GM19023 (cell line): ENCODE measurements around the gene TNNT2.

Source experiments
- ATAC-seq: cut with Tn5 transposase; IDR thresholded peaks from one replicate; pipeline ENCODE4 v1.9.1; 2021; ENCODE audit warnings: mild to moderate bottlenecking, moderate library complexity; ENCODE audit not compliant: unreplicated experiment

TNNT2 gene

GRCh38 chr1:201335901-201336300 is 41.6 kb downstream of the TNNT2 start:
- ATAC-seq, result no peak

DNA sequence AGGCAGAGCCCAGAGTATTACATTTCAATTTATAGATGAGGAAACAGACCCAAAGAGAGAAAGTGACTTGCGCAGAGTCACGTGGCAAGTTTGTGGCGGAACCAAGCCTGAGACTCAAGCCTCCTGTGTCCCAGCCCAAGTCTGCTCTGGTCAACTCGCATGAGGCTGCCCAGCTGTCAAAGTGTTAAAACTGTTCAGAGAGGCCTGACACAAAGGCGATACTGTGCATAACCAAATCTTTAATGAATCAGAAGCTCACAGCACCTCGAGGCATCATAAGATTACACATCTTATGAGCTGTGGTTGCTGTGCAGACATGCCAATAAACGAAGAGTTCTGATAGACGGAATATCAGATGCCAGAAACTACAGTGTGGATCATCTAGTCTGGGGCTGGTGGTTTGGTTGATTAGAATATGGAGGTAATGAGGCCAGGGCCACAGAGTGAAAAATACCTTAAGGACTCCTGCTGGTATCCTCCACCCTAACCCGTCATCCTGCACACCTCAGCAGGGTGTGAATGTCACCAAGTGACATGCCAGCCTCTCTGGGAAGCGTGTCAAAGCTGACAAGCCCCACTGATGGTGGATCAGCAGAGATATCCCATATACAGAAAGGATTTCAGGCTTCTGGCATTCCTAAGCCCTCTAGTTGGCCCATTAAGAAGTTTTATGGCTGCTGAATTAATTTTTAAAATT is 42.2 kb downstream of the TNNT2 start:
- ATAC-seq, result no peak

- no peak for ATAC-seq
These were observed 42.9 kb downstream of the TNNT2 start for GRCh38 chr1:201334325-201335173.

DNA sequence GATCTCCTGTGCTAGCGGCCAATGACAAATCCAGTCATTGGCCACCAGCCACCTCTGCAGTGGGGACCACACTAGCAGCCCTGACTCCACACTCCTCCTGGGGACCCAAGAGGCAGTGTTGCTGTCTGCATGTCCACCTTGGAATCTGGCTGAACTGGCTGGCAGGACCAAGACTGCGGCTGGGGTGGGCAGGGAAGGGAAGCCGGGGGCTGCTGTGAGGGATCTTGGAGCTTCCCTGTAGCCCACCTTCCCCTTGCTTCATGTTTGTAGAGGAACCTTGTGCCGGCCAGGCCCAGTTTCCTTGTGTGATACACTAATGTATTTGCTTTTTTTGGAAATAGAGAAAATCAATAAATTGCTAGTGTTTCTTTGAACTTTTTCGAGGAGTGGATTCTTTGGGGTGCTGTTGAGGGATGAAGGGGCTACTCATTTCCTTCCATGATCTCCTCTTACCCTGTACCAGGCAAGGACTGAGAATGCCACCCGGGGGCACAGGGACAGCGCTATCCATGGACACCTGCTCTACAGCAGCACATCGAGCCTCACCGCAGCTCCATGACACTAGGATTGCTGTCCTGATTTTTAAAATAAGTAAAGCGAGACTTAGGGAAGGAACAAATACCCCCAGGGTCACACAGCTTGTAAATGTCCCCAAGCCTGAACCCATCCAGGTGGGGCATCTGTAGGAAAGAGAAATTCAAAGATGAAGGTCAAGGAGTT is 44.7 kb downstream of the TNNT2 start:
- ATAC-seq, result no peak

DNA sequence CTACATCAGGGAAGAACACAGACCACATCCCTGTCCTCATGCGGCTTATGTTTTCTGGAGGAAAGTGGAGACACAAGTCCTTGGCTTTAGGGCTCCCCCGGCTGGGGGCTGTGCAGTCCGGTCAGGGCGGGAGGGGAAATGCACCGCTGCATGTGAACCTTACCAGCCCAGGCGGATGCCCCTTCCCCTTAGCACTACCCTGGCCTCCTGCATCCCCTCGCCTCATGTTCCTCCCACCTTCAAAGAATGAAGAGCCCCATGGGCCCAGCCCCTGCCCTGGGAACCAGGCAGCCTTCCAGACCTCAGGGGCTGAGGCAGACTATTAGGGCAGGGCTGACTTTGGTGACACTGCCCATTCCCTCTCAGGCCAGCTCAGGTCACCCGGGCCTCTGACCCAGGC is 45.5 kb downstream of the TNNT2 start:
- no peak for ATAC-seq

GRCh38 chr1:201331166-201331565 is 46.3 kb downstream of the TNNT2 start:
- no peak for ATAC-seq

- ATAC-seq, result no peak
These were observed 46.9 kb downstream of the TNNT2 start for GRCh38 chr1:201330541-201330940.

GRCh38 chr1:201329801-201330200 is 47.7 kb downstream of the TNNT2 start:
- ATAC-seq, result no peak

DNA sequence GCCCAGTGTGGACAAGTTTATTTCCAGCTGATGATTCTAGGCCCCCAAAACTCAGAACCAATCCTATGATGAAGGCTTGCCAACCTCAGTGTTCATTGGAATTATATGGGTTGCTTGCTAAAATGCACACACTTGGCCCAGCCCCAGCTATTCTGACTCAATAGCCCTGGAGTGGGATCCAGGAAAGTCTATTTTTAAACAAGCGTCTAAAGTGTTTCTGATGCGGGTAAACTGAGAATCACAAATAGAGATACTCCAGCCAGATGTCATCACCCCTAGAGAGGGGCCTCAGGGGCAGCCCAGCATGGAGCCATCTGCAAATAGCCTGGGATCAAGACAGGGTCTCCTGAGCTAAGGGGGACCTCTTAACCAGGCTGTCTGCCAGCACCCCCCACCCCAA is 48.2 kb downstream of the TNNT2 start:
- no peak for ATAC-seq

DNA sequence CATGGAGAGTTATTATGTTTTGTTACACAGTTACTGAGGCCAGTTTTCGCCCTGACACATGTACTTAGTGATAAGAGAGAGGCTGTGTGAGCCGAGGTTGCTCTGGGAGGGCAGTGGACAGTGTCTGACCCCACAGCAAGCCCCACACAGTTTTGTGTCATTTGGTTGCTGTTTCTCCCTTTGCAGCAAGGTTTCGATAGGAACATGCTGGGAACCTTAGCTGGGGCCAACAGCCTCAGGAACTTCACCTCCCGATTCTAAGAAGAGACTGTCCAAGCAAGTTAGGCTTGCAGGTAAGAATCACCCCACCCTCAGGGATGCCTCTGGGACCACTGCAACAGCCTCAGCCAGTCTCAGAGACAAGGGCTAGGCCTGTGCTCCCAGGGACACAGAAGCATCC is 48.9 kb downstream of the TNNT2 start:
- no peak for ATAC-seq

GRCh38 chr1:201327687-201328240 is 49.7 kb downstream of the TNNT2 start:
- ATAC-seq, result no peak

- no peak for ATAC-seq
These were observed 50.8 kb downstream of the TNNT2 start for GRCh38 chr1:201326710-201327109.

DNA sequence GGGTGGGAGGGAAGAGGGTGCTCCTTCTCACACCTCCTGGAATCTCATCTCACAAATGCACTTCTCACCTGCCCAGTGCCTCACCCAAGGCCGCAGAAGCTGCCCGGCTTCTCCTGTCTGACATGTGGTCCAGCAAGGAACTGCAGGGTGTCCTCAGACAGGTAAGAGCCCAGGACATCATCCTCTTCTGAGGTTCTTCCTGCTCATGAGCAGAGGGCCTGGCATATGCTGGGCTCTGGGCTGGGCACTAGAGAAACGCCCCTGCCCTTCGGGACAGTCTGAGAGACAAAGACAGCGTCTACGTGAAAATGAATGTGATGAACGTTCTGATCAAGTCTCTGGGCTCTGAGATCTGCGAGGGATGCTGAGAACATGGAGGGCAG is 51.8 kb downstream of the TNNT2 start:
- ATAC-seq, result no peak

DNA sequence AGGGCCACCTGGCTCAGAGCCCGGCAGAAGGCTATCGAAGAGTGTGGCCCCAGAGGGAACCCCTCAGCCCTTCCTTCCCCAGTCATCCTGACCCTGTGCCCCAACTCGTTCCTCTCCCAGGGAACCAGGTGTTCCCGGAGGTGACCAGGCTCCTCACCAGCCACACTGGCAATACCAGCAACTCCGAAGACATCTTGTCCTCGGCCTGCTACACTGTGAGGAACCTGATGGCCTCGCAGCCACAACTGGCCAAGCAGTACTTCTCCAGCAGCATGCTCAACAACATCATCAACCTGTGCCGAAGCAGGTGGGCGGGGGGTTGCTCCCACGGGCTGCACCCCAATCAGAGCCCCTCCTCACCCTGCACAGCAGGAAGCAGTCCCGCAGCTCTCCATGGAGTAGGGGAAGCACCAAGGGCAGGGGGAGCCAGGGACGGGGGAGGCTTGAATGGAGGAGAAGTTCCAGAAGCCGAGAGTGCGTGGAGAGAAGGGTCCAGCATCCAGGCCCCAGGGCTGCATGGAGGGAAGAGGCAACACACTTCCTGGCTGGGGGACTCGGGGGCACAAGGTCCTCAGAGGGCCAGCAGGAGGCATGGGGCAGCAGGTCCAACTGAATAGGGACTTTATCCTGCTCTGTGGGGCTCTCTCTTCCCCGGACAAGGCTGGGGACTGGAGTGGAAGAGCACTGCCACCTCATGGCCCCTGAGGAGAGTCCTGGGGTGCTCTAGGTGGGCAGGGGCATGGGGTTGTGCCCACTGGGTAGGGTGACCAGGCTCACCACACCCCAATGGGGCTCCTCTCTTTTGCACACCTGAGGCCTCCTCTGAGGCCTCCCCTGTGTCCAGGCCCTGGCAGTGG is 52.4 kb downstream of the TNNT2 start:
- ATAC-seq, result no peak

DNA sequence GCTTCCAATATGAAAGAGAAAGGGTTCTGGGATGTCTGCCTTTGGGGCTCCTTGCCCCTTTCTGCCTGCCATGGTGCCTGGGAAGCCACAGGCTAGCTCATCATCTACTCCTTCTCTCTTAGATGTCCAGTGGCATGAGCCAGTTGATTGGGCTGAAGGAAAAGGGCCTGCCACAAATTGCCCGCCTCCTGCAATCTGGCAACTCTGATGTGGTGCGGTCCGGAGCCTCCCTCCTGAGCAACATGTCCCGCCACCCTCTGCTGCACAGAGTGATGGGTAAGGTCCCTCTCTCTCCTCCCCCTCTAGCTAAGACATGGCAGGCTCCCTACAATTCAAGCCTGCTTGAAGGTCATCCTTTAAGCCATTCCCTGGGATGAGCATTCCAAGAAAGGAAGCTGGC is 53.2 kb downstream of the TNNT2 start:
- no peak for ATAC-seq

DNA sequence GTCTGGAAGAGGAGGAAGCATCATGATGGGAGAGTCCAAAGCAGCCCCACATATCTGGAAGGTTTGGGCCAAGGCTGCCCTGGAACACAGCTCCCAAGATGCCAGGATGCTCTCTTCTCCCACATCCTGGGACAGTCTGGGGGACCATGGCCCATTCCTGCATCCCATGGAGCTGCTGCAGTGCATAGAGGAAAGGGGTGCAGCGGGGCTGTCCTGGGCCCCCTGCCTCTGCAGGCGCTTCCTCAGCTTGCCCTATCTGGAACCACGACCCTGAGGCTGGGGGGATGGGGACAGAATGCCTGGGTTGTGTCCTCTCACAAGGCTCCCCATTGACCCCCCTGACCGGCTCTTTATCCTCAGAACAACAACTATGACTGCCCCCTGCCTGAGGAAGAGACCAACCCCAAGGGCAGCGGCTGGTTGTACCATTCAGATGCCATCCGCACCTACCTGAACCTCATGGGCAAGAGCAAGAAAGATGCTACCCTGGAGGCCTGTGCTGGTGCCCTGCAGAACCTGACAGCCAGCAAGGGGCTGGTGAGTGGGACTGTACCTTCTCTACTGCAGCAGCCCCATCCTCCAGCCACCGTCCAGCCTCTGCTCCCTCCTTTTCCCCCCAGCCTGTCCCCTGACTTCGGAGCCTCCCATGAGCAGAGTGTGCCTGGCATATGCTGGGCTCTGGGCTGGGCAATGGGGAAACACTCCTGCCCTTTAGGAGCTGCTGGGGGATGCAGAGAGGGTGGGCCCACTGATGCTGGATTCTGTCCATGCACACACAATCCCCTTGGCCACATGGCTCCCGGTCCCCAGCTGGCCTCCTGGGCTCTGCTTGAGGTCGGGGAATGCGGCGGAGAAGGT is 54.6 kb downstream of the TNNT2 start:
- no peak for ATAC-seq

DNA sequence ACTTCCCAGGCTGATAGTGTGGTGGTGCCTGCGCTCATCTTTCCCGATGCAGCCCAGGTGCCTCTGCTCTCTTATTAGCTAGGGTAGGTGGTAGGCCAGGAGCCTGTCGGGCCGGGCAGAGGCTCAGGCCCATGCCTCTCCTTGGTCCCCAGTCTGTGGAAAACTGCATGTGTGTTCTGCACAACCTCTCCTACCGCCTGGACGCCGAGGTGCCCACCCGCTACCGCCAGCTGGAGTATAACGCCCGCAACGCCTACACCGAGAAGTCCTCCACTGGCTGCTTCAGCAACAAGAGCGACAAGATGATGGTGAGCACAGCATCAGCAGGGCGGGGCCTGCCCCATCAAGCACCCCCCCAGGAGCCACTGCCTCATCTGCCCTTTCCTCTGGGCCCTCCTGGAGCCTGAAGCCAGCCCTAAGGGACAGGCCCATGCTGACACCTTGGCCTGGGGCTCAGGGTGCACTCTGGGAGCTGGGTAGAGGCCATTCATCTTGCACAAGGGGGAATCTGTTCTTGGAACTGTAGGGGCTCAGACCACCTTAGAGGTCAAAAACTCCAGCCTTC is 55.6 kb downstream of the TNNT2 start:
- ATAC-seq, result no peak

DNA sequence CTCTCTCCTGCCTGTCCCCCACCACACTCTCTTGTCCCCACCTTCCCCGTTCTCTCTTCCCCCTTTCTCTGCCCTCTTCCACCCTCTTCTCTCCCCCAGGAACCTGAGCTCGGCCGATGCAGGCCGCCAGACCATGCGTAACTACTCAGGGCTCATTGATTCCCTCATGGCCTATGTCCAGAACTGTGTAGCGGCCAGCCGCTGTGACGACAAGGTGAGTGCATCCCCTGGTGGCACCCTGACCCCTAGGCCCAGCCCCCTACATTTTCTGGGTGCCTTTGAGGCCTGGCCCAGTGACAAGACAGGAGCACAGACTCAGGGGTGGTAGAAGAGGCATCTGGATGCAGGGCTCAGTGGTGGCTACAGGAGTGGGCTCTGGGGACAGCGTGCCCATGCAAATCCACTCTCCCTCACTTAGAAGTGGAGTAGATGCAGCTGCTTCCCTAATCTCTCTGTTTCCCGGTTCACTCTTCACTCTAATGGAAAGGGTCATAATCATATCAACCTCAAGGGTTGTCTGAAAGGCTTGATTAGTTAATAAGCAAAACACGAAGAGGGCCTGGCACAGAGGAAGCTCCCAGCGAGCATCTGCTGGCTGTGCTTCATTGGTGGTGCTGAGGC is 57.2 kb downstream of the TNNT2 start:
- no peak for ATAC-seq

- no peak for ATAC-seq
These were observed 57.8 kb downstream of the TNNT2 start for GRCh38 chr1:201319631-201320030.
